Keratinocyte (primary cell): ENCODE data around the gene RICTOR. TPM values are rescaled to one million over a fixed set of nuclear protein-coding genes. Genes with fewer than 3 reads are reported as not detected.

Experiments
- DNase-seq: peaks from one replicate; pipeline ENCODE4 v3.0.0-alpha.2; 2011; ENCODE audit warnings: low read depth, missing footprints, low spot score
- FAIRE-seq: peaks from 2 replicates; lab custom pipeline; 2011; peaks lifted over from hg19 to GRCh38; lab: Jason Lieb, UNC
- H2AFZ ChIP-seq: 2 replicates; pipeline ENCODE4 v1.6.0; 2012; ENCODE audit warnings: low read length, control low read depth, inconsistent platforms; ENCODE audit not compliant: control insufficient read depth
- H3K27ac ChIP-seq: 2 replicates; pipeline ENCODE4 v1.5.1; 2011; ENCODE audit warnings: low read length; ENCODE audit not compliant: control insufficient read depth, insufficient read depth
- H3K27me3 ChIP-seq: 3 replicates; pipeline ENCODE4 v1.6.0; 2011; ENCODE audit warnings: low read length; ENCODE audit not compliant: control insufficient read depth, insufficient read depth; ENCODE audit errors: extremely low read depth
- H3K36me3 ChIP-seq, 2 experiments: 2 replicates in 1 of 2; 3 replicates in 1 of 2; pipeline ENCODE4 v1.5.1; 2011; ENCODE audit warnings: low read length in 2 of 2, mild to moderate bottlenecking in 1 of 2; ENCODE audit not compliant: control insufficient read depth in 2 of 2, insufficient read depth in 2 of 2; ENCODE audit errors: extremely low read depth in 1 of 2
- H3K4me1 ChIP-seq: 3 replicates; pipeline ENCODE4 v1.5.1; 2011; ENCODE audit warnings: low read length; ENCODE audit not compliant: control insufficient read depth, insufficient read depth; ENCODE audit errors: extremely low read depth
- H3K4me2 ChIP-seq: 3 replicates; pipeline ENCODE4 v1.6.0; 2011; ENCODE audit warnings: low read depth, low read length; ENCODE audit not compliant: control insufficient read depth, insufficient read depth; ENCODE audit errors: extremely low read depth
- H3K4me3 ChIP-seq, 3 experiments: fragments of 200-600 bp in 1 of 3; sonication (generic) in 1 of 3; 2 replicates in 2 of 3; 3 replicates in 1 of 3; pipeline ENCODE4 v1.5.1; 2011 to 2016; ENCODE audit warnings: low read length in 3 of 3, mild to moderate bottlenecking in 3 of 3, control low read depth in 2 of 3, inconsistent platforms in 1 of 3, low read depth in 1 of 3, mixed read lengths in 1 of 3, mixed run types in 1 of 3, moderate library complexity in 1 of 3; ENCODE audit not compliant: control insufficient read depth in 2 of 3, insufficient read depth in 2 of 3; ENCODE audit errors: extremely low read depth in 1 of 3
- H3K79me2 ChIP-seq: 2 replicates; pipeline ENCODE4 v1.6.0; 2012; ENCODE audit warnings: low read length; ENCODE audit not compliant: control insufficient read depth, insufficient read depth
- H3K9ac ChIP-seq: 3 replicates; pipeline ENCODE4 v1.6.0; 2011; ENCODE audit warnings: low read length; ENCODE audit not compliant: control insufficient read depth, insufficient read depth; ENCODE audit errors: extremely low read depth
- H3K9me1 ChIP-seq: 3 replicates; pipeline ENCODE4 v1.6.0; 2011; ENCODE audit warnings: low read length; ENCODE audit not compliant: control insufficient read depth, insufficient read depth; ENCODE audit errors: extremely low read depth
- H3K9me3 ChIP-seq: 2 replicates; pipeline ENCODE4 v1.5.1; 2012; ENCODE audit warnings: low read depth, low read length; ENCODE audit not compliant: control insufficient read depth
- H4K20me1 ChIP-seq: 3 replicates; pipeline ENCODE4 v1.6.0; 2011; ENCODE audit warnings: low read length; ENCODE audit not compliant: control insufficient read depth, insufficient read depth; ENCODE audit errors: extremely low read depth
- EZH2 ChIP-seq: IDR thresholded peaks from one replicate; pipeline ENCODE4 v1.6.1; 2012; ENCODE audit warnings: inconsistent platforms, mild to moderate bottlenecking, low read length, moderate library complexity
- dilution Hi-C: fragments of 300-500 bp; cut with MboI; formaldehyde crosslinking; loops from one replicate; pipeline ENCODE4 v1.7.0; 2020; ENCODE audit warnings: low sequenced_read_pairs; ENCODE audit not compliant: extremely low pct_ligation_motif_present
- polyA plus RNA-seq, 5 experiments: library from polyadenylated mRNA; depleted of rRNA in 3 of 5; stranded (reverse) in 3 of 5; stranded (forward) in 1 of 5; unstranded in 1 of 5; fragments of >200 nt; gene quantifications; 1 replicate in 1 of 5; 2 replicates in 3 of 5; 3 replicates in 1 of 5; pipeline versions ENCODE4 v1.2.1 to v1.2.3, GENCODE V29; 2011 to 2012; ENCODE audit warnings: missing spikeins in 2 of 5, low read depth in 1 of 5, low replicate concordance in 1 of 5
- TF ChIP-seq, protein P1 (sequence below), 3 experiments: IDR thresholded peaks in 1 of 3; conservative IDR thresholded peaks in 1 of 3; optimal IDR thresholded peaks in 1 of 3; 2 replicates in 2 of 3; 3 replicates in 1 of 3; pipeline versions ENCODE3 to v1.5.1; 2011; ENCODE audit warnings: low read length in 3 of 3, mild to moderate bottlenecking in 3 of 3, moderate library complexity in 2 of 3, control low read depth in 1 of 3, inconsistent platforms in 1 of 3; ENCODE audit not compliant: insufficient read depth in 2 of 3; ENCODE audit errors: extremely low read depth in 1 of 3

RICTOR gene
- polyA plus RNA-seq, 1 donor (not counting 4 experiments of a cell fraction or from before 2014, with no cell fraction given): 11.5 TPM

DNA sequence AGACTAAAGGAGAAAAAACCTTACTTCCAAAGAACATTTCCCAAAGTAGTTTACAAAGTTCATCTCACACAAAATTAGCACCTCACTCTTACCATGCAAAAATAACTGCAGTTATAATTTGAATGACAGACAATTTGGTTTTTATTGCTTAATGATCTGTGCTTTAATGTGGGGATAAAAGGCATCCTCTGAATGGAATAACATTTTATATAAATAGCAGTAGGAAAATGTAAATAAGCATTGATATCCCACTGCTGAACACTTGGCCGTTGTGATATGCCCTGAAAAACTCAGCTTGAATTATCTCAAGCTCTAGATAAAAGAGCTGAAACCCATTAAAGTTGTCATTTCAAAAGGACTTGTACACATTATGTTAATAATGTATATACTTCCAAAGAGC lies 135.2 kb downstream of the RICTOR start:
- H3K27ac ChIP-seq: no peak overlapping the region
- FAIRE-seq: no peak
- H3K4me1 ChIP-seq: no peaks in the 10 kb centered on the region
- H3K4me2 ChIP-seq: no peak overlapping the region
- H4K20me1 ChIP-seq: no peaks in the 10 kb centered on the region
- H3K9ac ChIP-seq: no peak overlapping the region
- H3K9me3 ChIP-seq: no peaks in the 10 kb centered on the region
- no peaks in the 10 kb centered on the region for H3K27me3 ChIP-seq
- no peak for TF ChIP-seq EZH2
- TF ChIP-seq, protein P1, sequence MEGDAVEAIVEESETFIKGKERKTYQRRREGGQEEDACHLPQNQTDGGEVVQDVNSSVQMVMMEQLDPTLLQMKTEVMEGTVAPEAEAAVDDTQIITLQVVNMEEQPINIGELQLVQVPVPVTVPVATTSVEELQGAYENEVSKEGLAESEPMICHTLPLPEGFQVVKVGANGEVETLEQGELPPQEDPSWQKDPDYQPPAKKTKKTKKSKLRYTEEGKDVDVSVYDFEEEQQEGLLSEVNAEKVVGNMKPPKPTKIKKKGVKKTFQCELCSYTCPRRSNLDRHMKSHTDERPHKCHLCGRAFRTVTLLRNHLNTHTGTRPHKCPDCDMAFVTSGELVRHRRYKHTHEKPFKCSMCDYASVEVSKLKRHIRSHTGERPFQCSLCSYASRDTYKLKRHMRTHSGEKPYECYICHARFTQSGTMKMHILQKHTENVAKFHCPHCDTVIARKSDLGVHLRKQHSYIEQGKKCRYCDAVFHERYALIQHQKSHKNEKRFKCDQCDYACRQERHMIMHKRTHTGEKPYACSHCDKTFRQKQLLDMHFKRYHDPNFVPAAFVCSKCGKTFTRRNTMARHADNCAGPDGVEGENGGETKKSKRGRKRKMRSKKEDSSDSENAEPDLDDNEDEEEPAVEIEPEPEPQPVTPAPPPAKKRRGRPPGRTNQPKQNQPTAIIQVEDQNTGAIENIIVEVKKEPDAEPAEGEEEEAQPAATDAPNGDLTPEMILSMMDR (optimal IDR thresholded peaks at IDR 0.05 in 1 of 3, IDR thresholded peaks at IDR 0.05 in 1 of 3, conservative IDR thresholded peaks at IDR 0.05 in 1 of 3; ENCODE audit: extremely low read depth in 1 of 3, insufficient read depth in 2 of 3, low read length in 3 of 3): no peak
- H3K36me3 ChIP-seq: peaks cover 7 to 14% of the 10 kb centered on the region in 2 experiments
- DNase-seq: no peak
- H3K9me1 ChIP-seq: no peaks in the 10 kb centered on the region
- dilution Hi-C loops: no loop called here
- no peak overlapping the region for H3K4me3 ChIP-seq
- no peak overlapping the region for H2AFZ ChIP-seq
- no peaks in the 10 kb centered on the region for H3K79me2 ChIP-seq

DNA sequence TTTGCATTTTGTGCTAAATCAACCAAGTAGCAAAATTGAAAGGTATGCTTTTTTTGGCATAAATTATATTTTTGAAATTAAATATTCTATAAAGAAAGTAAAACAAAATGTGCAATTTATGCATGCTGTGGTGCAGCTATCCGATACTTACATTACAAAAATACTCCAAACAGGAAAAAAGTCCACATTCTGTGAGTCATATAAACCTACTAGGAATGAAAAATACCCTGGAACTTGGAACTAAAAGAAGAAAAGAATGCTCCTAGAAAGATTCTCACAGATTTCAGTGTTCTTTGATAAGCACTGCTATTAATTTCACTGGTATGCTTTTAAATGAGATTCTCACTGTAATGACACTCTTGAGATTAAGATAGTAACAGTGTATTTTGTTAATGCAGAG lies 135.8 kb downstream of the RICTOR start:
- no peaks in the 10 kb centered on the region for H3K9me1 ChIP-seq
- no peak overlapping the region for H3K4me3 ChIP-seq
- H2AFZ ChIP-seq: no peak overlapping the region
- no peaks in the 10 kb centered on the region for H3K9me3 ChIP-seq
- no peaks in the 10 kb centered on the region for H3K27me3 ChIP-seq
- H3K9ac ChIP-seq: no peak overlapping the region
- dilution Hi-C loops: no loop called here
- FAIRE-seq (no peak), DNase-seq (no peak)
- no peak overlapping the region for H3K27ac ChIP-seq
- peaks cover 8 to 13% of the 10 kb centered on the region in 2 experiments for H3K36me3 ChIP-seq
- no peak for TF ChIP-seq EZH2
- TF ChIP-seq, protein P1 (optimal IDR thresholded peaks at IDR 0.05 in 1 of 3, IDR thresholded peaks at IDR 0.05 in 1 of 3, conservative IDR thresholded peaks at IDR 0.05 in 1 of 3; ENCODE audit: extremely low read depth in 1 of 3, insufficient read depth in 2 of 3, low read length in 3 of 3): no peak
- H4K20me1 ChIP-seq: no peaks in the 10 kb centered on the region
- H3K79me2 ChIP-seq: no peaks in the 10 kb centered on the region
- H3K4me1 ChIP-seq: no peaks in the 10 kb centered on the region
- no peak overlapping the region for H3K4me2 ChIP-seq
